K562 (cell line): ENCODE results near the gene GALT. TPM values are rescaled to one million over a fixed set of nuclear protein-coding genes. Genes with fewer than 3 reads are reported as not detected.

Source experiments
- CREM ChIP-seq: IDR thresholded peaks from 2 replicates; pipeline ENCODE4 v1.6.1; 2014; ENCODE audit warnings: antibody characterized with exemption, low read depth
- EP400 ChIP-seq: fragments of 450-650 bp; IDR thresholded peaks from 2 replicates; pipeline ENCODE4 v1.6.1; 2017; ENCODE audit warnings: antibody characterized with exemption, mild to moderate bottlenecking, moderate library complexity
- HMGN3 ChIP-seq: IDR thresholded peaks from 2 replicates; pipeline ENCODE4 v1.6.1; 2011; ENCODE audit warnings: borderline replicate concordance, low read depth, mild to moderate bottlenecking, mixed read lengths, low read length; ENCODE audit not compliant: insufficient read length; ENCODE audit errors: extremely low read depth
- MAFG ChIP-seq: fragments of 450-650 bp; conservative IDR thresholded peaks from 2 replicates; pipeline ENCODE4 v1.6.1; 2016; ENCODE audit warnings: missing genetic modification characterization, missing compliant biosample characterization
- MYC ChIP-seq, 2 experiments: fragments of 250-450 bp in 1 of 2; sonication (Bioruptor Pico) in 1 of 2; IDR thresholded peaks; 2 replicates each; pipeline versions ENCODE4 v1.5.1 to v1.6.1; 2012 to 2021; ENCODE audit warnings: low read depth in 2 of 2, borderline replicate concordance in 1 of 2, improper control_type of control experiment in 1 of 2, low read length in 1 of 2, mild to moderate bottlenecking in 1 of 2, moderate library complexity in 1 of 2
- NONO ChIP-seq, 2 experiments: fragments of 200-400 bp in 1 of 2; fragments of 450-650 bp in 1 of 2; formaldehyde crosslinking in 1 of 2; IDR thresholded peaks; 2 replicates each; pipeline ENCODE4 v1.6.1; 2017; ENCODE audit warnings: low read depth in 2 of 2, mild to moderate bottlenecking in 2 of 2, moderate library complexity in 2 of 2, low read length in 1 of 2
- NR4A1 ChIP-seq, 2 experiments: fragments of 250-450 bp in 1 of 2; fragments of 450-650 bp in 1 of 2; sonication (Bioruptor Pico) in 1 of 2; IDR thresholded peaks; 2 replicates each; pipeline versions ENCODE4 v1.4.0 to v1.6.1; 2016 to 2020; ENCODE audit warnings: mild to moderate bottlenecking in 2 of 2, missing compliant biosample characterization in 1 of 2, missing genetic modification characterization in 1 of 2, moderate library complexity in 1 of 2
- SIX5 ChIP-seq, 2 experiments: IDR thresholded peaks; 2 replicates each; pipeline ENCODE4 v1.6.1; 2011; ENCODE audit warnings: low read length in 2 of 2, borderline replicate concordance in 1 of 2, low read depth in 1 of 2, mild to moderate bottlenecking in 1 of 2, moderate library complexity in 1 of 2; ENCODE audit not compliant: insufficient read depth in 1 of 2
- SRF ChIP-seq, 2 experiments: fragments of 250-450, 450-650 bp in 1 of 2; sonication (Bioruptor Pico) in 1 of 2; sonication (generic) in 1 of 2; formaldehyde crosslinking; IDR thresholded peaks; 2 replicates each; pipeline versions ENCODE4 v1.5.0 to v1.5.1; 2020 to 2022; ENCODE audit warnings: mild to moderate bottlenecking in 1 of 2, missing genetic modification reagents in 1 of 2
- ZC3H8 ChIP-seq: fragments of 450-650 bp; IDR thresholded peaks from 2 replicates; pipeline ENCODE4 v1.6.1; 2017
- polyA plus RNA-seq, 8 experiments: library from polyadenylated mRNA; depleted of rRNA in 4 of 8; stranded (reverse) in 5 of 8; unstranded in 3 of 8; fragments of >200 nt; fragmentation: Nextera tagmentation in 2 of 8; fragmentation: Illumina TruSeq in 1 of 8; extraction: Ambion mirVana in 2 of 8; extraction: Trizol in 1 of 8; gene quantifications; 2 replicates each; pipeline versions ENCODE4 v1.2.1 to v1.2.3, GENCODE V29; 2011 to 2014; ENCODE audit warnings: inconsistent platforms in 1 of 8, missing spikeins in 1 of 8
- total RNA-seq, 7 experiments: library from RNA; depleted of rRNA in 6 of 7; stranded (reverse); fragments of >200 nt in 6 of 7; fragmentation: Illumina TruSeq in 2 of 7; extraction: Trizol in 2 of 7; gene quantifications; 2 replicates each; pipeline versions ENCODE4 v1.2.1 to v1.2.3, GENCODE V29; 2011 to 2021; ENCODE audit warnings: low replicate concordance in 1 of 7
- TF ChIP-seq, protein P1 (sequence below): fragments of 450-650 bp; IDR thresholded peaks from 2 replicates; pipeline ENCODE4 v1.6.1; 2016; ENCODE audit warnings: mild to moderate bottlenecking, moderate library complexity
- TF ChIP-seq, protein P2 (sequence below): fragments of 250-450 bp; sonication (Bioruptor Pico); IDR thresholded peaks from 2 replicates; pipeline ENCODE4 v1.9.0; 2021; ENCODE audit warnings: mild to moderate bottlenecking, inconsistent platforms

GALT gene
- total and polyA plus RNA-seq, 9 of the 15 experiments (the other 6 are each of a cell fraction or from before 2014, with no cell fraction given) = 7.3 to 29.2 (median 15.6) TPM

DNA sequence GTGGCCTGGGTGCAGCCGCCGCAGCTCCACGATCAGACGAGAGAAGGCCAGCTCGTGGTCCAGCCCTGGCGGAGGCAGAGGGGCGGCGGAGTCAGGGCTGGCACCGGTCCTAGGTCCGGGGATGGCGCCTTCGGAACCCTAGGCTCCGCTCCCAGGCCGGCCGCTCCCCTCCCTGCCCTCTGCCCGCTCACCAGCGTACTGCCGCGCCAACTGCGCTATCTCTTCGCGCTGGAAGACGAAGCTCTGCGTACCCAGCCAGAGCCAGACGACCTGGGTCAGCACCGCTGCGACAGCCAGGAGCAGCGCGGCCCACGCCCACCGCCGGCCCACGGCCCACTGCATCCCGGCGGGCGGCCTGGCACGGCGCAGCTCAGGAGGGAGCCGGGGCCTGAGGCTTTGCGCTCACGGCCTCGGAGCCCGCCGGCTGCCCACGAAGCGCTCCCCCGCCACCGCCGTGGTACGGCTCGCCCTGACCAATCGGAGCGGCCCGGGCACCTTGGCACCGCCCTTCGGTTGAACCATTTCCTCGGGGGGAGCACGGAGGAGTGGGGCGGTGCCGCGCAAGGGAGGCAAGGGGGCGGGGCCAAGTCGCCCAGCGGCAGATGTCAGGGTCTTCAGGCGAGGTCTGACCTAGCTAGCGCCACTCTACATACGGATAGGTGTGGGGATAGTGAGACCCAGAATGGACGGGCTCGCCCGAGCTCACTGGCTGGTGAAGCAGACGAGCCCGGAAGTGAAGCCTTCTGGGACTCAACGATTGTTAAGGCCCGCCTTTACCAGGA lies 8.9 kb upstream of the GALT start, which contains the start of gene SIGMAR1 (continued):
- peak; percentile 31 to 95; a peak in 3 of 4 replicates for TF ChIP-seq NONO (IDR thresholded peaks at IDR 0.05; ENCODE audit: low read depth in 2 of 2, low read length in 1 of 2)
- TF ChIP-seq, protein P1, sequence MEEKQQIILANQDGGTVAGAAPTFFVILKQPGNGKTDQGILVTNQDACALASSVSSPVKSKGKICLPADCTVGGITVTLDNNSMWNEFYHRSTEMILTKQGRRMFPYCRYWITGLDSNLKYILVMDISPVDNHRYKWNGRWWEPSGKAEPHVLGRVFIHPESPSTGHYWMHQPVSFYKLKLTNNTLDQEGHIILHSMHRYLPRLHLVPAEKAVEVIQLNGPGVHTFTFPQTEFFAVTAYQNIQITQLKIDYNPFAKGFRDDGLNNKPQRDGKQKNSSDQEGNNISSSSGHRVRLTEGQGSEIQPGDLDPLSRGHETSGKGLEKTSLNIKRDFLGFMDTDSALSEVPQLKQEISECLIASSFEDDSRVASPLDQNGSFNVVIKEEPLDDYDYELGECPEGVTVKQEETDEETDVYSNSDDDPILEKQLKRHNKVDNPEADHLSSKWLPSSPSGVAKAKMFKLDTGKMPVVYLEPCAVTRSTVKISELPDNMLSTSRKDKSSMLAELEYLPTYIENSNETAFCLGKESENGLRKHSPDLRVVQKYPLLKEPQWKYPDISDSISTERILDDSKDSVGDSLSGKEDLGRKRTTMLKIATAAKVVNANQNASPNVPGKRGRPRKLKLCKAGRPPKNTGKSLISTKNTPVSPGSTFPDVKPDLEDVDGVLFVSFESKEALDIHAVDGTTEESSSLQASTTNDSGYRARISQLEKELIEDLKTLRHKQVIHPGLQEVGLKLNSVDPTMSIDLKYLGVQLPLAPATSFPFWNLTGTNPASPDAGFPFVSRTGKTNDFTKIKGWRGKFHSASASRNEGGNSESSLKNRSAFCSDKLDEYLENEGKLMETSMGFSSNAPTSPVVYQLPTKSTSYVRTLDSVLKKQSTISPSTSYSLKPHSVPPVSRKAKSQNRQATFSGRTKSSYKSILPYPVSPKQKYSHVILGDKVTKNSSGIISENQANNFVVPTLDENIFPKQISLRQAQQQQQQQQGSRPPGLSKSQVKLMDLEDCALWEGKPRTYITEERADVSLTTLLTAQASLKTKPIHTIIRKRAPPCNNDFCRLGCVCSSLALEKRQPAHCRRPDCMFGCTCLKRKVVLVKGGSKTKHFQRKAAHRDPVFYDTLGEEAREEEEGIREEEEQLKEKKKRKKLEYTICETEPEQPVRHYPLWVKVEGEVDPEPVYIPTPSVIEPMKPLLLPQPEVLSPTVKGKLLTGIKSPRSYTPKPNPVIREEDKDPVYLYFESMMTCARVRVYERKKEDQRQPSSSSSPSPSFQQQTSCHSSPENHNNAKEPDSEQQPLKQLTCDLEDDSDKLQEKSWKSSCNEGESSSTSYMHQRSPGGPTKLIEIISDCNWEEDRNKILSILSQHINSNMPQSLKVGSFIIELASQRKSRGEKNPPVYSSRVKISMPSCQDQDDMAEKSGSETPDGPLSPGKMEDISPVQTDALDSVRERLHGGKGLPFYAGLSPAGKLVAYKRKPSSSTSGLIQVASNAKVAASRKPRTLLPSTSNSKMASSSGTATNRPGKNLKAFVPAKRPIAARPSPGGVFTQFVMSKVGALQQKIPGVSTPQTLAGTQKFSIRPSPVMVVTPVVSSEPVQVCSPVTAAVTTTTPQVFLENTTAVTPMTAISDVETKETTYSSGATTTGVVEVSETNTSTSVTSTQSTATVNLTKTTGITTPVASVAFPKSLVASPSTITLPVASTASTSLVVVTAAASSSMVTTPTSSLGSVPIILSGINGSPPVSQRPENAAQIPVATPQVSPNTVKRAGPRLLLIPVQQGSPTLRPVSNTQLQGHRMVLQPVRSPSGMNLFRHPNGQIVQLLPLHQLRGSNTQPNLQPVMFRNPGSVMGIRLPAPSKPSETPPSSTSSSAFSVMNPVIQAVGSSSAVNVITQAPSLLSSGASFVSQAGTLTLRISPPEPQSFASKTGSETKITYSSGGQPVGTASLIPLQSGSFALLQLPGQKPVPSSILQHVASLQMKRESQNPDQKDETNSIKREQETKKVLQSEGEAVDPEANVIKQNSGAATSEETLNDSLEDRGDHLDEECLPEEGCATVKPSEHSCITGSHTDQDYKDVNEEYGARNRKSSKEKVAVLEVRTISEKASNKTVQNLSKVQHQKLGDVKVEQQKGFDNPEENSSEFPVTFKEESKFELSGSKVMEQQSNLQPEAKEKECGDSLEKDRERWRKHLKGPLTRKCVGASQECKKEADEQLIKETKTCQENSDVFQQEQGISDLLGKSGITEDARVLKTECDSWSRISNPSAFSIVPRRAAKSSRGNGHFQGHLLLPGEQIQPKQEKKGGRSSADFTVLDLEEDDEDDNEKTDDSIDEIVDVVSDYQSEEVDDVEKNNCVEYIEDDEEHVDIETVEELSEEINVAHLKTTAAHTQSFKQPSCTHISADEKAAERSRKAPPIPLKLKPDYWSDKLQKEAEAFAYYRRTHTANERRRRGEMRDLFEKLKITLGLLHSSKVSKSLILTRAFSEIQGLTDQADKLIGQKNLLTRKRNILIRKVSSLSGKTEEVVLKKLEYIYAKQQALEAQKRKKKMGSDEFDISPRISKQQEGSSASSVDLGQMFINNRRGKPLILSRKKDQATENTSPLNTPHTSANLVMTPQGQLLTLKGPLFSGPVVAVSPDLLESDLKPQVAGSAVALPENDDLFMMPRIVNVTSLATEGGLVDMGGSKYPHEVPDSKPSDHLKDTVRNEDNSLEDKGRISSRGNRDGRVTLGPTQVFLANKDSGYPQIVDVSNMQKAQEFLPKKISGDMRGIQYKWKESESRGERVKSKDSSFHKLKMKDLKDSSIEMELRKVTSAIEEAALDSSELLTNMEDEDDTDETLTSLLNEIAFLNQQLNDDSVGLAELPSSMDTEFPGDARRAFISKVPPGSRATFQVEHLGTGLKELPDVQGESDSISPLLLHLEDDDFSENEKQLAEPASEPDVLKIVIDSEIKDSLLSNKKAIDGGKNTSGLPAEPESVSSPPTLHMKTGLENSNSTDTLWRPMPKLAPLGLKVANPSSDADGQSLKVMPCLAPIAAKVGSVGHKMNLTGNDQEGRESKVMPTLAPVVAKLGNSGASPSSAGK = peak; percentile 90
- no peak for TF ChIP-seq HMGN3
- peak; percentile 12; the same call in 1 of the 2 replicates for TF ChIP-seq EP400
- TF ChIP-seq MYC (IDR thresholded peaks at IDR 0.05; ENCODE audit: low read depth, low read length) = no peak; the same call in 1 of the 2 replicates
- TF ChIP-seq MYC (CRISPR knock-in tag; IDR thresholded peaks at IDR 0.05; ENCODE audit: borderline replicate concordance, low read depth) = no peak
- no peak for TF ChIP-seq SIX5 (IDR thresholded peaks at IDR 0.05; ENCODE audit: borderline replicate concordance in 1 of 2, insufficient read depth in 1 of 2, low read depth in 1 of 2, low read length in 2 of 2)
- TF ChIP-seq ZC3H8 = no peak
- TF ChIP-seq NR4A1 (CRISPR knock-in tag; IDR thresholded peaks at IDR 0.05) = no peak
- TF ChIP-seq NR4A1 (tag; IDR thresholded peaks at IDR 0.05) = no peak
- no peak for TF ChIP-seq SRF (CRISPR knock-in tag; IDR thresholded peaks at IDR 0.05)
- TF ChIP-seq, protein P2, sequence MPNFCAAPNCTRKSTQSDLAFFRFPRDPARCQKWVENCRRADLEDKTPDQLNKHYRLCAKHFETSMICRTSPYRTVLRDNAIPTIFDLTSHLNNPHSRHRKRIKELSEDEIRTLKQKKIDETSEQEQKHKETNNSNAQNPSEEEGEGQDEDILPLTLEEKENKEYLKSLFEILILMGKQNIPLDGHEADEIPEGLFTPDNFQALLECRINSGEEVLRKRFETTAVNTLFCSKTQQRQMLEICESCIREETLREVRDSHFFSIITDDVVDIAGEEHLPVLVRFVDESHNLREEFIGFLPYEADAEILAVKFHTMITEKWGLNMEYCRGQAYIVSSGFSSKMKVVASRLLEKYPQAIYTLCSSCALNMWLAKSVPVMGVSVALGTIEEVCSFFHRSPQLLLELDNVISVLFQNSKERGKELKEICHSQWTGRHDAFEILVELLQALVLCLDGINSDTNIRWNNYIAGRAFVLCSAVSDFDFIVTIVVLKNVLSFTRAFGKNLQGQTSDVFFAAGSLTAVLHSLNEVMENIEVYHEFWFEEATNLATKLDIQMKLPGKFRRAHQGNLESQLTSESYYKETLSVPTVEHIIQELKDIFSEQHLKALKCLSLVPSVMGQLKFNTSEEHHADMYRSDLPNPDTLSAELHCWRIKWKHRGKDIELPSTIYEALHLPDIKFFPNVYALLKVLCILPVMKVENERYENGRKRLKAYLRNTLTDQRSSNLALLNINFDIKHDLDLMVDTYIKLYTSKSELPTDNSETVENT (CRISPR knock-in tag) = no peak
- TF ChIP-seq CREM = no peak
- TF ChIP-seq MAFG = no peak
